HepG2 (cell line): ENCODE results near the gene RTL5. TPM values are rescaled to one million over a fixed set of nuclear protein-coding genes. Genes with fewer than 3 reads are reported as not detected.

Experiments
- ATAC-seq: fragments of 200-7000 bp; cut with Tn5 transposase; 3 replicates; pipeline ENCODE4 v1.9.1; 2020; ENCODE audit warnings: mild to moderate bottlenecking, moderate library complexity
- BruUV-seq: library from RNA; stranded (reverse); fragments of 400-500 nt; replicated peaks from 2 replicates; lab custom pipeline; 2021; lab: Mats Ljungman, UMichigan
- CTCF ChIA-PET: fragments of 300-600 bp; formaldehyde crosslinking; extraction: SDS; loops from one replicate; lab custom pipeline; 2021; ENCODE audit warnings: low total read pairs, inconsistent platforms, low intra/inter-chr PET ratio; lab: Yijun Ruan, JAX
- POLR2A ChIA-PET: fragments of 350-600 bp; sonication (Branson Sonifier 250); formaldehyde crosslinking; loops from one replicate; lab custom pipeline; 2020; ENCODE audit warnings: antibody characterized with exemption, inconsistent platforms; lab: Yijun Ruan, JAX
- DNase-seq: peaks from one replicate; pipeline ENCODE4 v3.0.0-alpha.2; 2015; ENCODE audit warnings: low spot score
- FAIRE-seq: peaks from 3 replicates; lab custom pipeline; 2011; peaks lifted over from hg19 to GRCh38; lab: Jason Lieb, UNC
- H2AFZ ChIP-seq: one replicate; pipeline ENCODE4 v1.6.1; 2011; ENCODE audit warnings: low read length, inconsistent platforms
- H3K27ac ChIP-seq: fragments of 300-600 bp; 3 replicates; pipeline ENCODE4 v1.8.0; 2011; ENCODE audit warnings: mixed run types, mild to moderate bottlenecking, mixed read lengths, low read length, inconsistent platforms; ENCODE audit not compliant: insufficient read depth; ENCODE audit errors: extremely low read length
- H3K27me3 ChIP-seq, 2 experiments: fragments of 200-600 bp in 1 of 2; 2 replicates in 1 of 2; 3 replicates in 1 of 2; pipeline versions ENCODE4 v1.6.0 to v1.8.0; 2011; ENCODE audit warnings: low read length in 2 of 2, mild to moderate bottlenecking in 2 of 2, moderate library complexity in 2 of 2, inconsistent platforms in 1 of 2; ENCODE audit not compliant: insufficient read depth in 2 of 2, control insufficient read depth in 1 of 2
- H3K36me3 ChIP-seq, 2 experiments: fragments of 200-600 bp in 1 of 2; replicated peaks in 1 of 2; 2 replicates in 1 of 2; 3 replicates in 1 of 2; pipeline versions ENCODE4 v1.5.1 to v1.8.0; 2011; ENCODE audit warnings: low read length in 2 of 2, inconsistent platforms in 1 of 2; ENCODE audit not compliant: insufficient read depth in 2 of 2, control insufficient read depth in 1 of 2
- H3K4me1 ChIP-seq: 2 replicates; pipeline ENCODE4 v1.5.1; 2012; ENCODE audit warnings: low read length, inconsistent platforms; ENCODE audit not compliant: insufficient read depth
- H3K4me2 ChIP-seq: 2 replicates; pipeline ENCODE4 v1.6.0; 2011; ENCODE audit warnings: low read depth, low read length, inconsistent platforms
- H3K4me3 ChIP-seq, 3 experiments: fragments of 200-600 bp in 1 of 3; sonication (generic), shearing (Covaris generic) in 1 of 3; replicated peaks in 1 of 3; 2 replicates each; pipeline ENCODE4 v1.5.1; 2011 to 2016; ENCODE audit warnings: low read length in 3 of 3, inconsistent platforms in 2 of 3, low read depth in 2 of 3, mild to moderate bottlenecking in 2 of 3, control low read depth in 1 of 3, mixed read lengths in 1 of 3; ENCODE audit not compliant: insufficient read depth in 1 of 3
- H3K79me2 ChIP-seq: one replicate; pipeline ENCODE4 v1.6.1; 2011; ENCODE audit warnings: low read length, inconsistent platforms; ENCODE audit not compliant: insufficient read depth
- H3K9ac ChIP-seq: 2 replicates; pipeline ENCODE4 v1.6.0; 2011; ENCODE audit warnings: mild to moderate bottlenecking, low read depth, low read length, inconsistent platforms; ENCODE audit not compliant: insufficient read depth
- H3K9me3 ChIP-seq: 2 replicates; pipeline ENCODE4 v1.5.1; 2012; ENCODE audit warnings: mild to moderate bottlenecking, low read length
- H4K20me1 ChIP-seq: 2 replicates; pipeline ENCODE4 v1.6.0; 2011; ENCODE audit warnings: inconsistent platforms, mild to moderate bottlenecking, low read length, moderate library complexity; ENCODE audit not compliant: insufficient read depth
- GTF2F1 ChIP-seq: fragments of 150-350 bp; IDR thresholded peaks from 2 replicates; pipeline ENCODE4 v1.6.1; 2014; ENCODE audit warnings: low read length
- HES4 ChIP-seq: sonication (generic); formaldehyde crosslinking; IDR thresholded peaks from 2 replicates; pipeline ENCODE4 v1.9.0; 2021; ENCODE audit warnings: mild to moderate bottlenecking, missing genetic modification reagents, borderline replicate concordance
- HINFP ChIP-seq: sonication (generic); formaldehyde crosslinking; IDR thresholded peaks from 2 replicates; pipeline ENCODE4 v1.4.0; 2020; ENCODE audit warnings: low read depth, mild to moderate bottlenecking, missing genetic modification reagents
- HNRNPL ChIP-seq: fragments of 200-400 bp; formaldehyde crosslinking; IDR thresholded peaks from 2 replicates; pipeline ENCODE4 v1.6.1; 2017; ENCODE audit warnings: mild to moderate bottlenecking, low read depth, low read length
- HNRNPUL1 ChIP-seq: fragments of 200-400 bp; formaldehyde crosslinking; IDR thresholded peaks from 2 replicates; pipeline ENCODE4 v1.6.1; 2017; ENCODE audit warnings: low read depth, mild to moderate bottlenecking, low read length, moderate library complexity
- NFIC ChIP-seq: IDR thresholded peaks from 2 replicates; pipeline ENCODE4 v1.6.1; 2012; ENCODE audit warnings: mild to moderate bottlenecking, low read length, inconsistent platforms
- RCOR2 ChIP-seq: IDR thresholded peaks from 2 replicates; pipeline ENCODE4 v1.6.1; 2016; ENCODE audit warnings: missing biosample characterization, missing genetic modification reagents
- RELA ChIP-seq: sonication (generic); formaldehyde crosslinking; IDR thresholded peaks from 2 replicates; pipeline ENCODE4 v1.4.0; 2020; ENCODE audit warnings: missing genetic modification reagents
- U2AF1 ChIP-seq: fragments of 200-400 bp; formaldehyde crosslinking; optimal IDR thresholded peaks from 2 replicates; pipeline ENCODE3; 2017; ENCODE audit warnings: mild to moderate bottlenecking, low read depth, low read length
- ZNF142 ChIP-seq: sonication (generic); formaldehyde crosslinking; IDR thresholded peaks from 2 replicates; pipeline ENCODE4 v1.4.0; 2020; ENCODE audit warnings: missing genetic modification reagents
- ZNF292 ChIP-seq: sonication (generic); formaldehyde crosslinking; IDR thresholded peaks from 2 replicates; pipeline ENCODE4 v1.8.1; 2022; ENCODE audit warnings: mild to moderate bottlenecking, low read depth, missing genetic modification reagents, borderline replicate concordance
- ZNF30 ChIP-seq: sonication (generic); formaldehyde crosslinking; IDR thresholded peaks from 2 replicates; pipeline ENCODE4 v1.5.0; 2020; ENCODE audit warnings: mild to moderate bottlenecking, missing genetic modification reagents
- WGBS: methylation state at CpG from one replicate; pipeline ENCODE4 v1.1.6; 2017; ENCODE audit warnings: low lambda C conversion rate; 5-methylcytosine and 5-hydroxymethylcytosine counted together
- in situ Hi-C: cut with HindIII; loops from 2 replicates; pipeline ENCODE4 v1.10.0; 2017; ENCODE audit warnings: low pct_unique_long_range_greater_than_20kb; ENCODE audit not compliant: extremely low pct_ligation_motif_present
- intact Hi-C: fragments of 100-400 bp; cut with micrococcal nuclease; formaldehyde crosslinking; loops from one replicate; pipeline ENCODE4 v1.10.0; 2022; ENCODE audit not compliant: unreplicated experiment
- polyA plus RNA-seq, 8 experiments: library from polyadenylated mRNA; depleted of rRNA in 3 of 8; stranded (reverse) in 7 of 8; unstranded in 1 of 8; fragments of >200 nt; fragmentation: Illumina TruSeq in 4 of 8; extraction: Trizol in 4 of 8; gene quantifications; 2 replicates each; pipeline versions ENCODE4 v1.2.1 to v1.2.3, GENCODE V29; 2011 to 2016; ENCODE audit warnings: low read depth in 4 of 8, missing spikeins in 1 of 8, mixed read lengths in 1 of 8; ENCODE audit not compliant: insufficient read depth in 1 of 8
- total RNA-seq, 5 experiments: library from RNA; depleted of rRNA; stranded (reverse); fragments of >200 nt; fragmentation: Illumina TruSeq; extraction: Trizol; gene quantifications; 2 replicates each; pipeline ENCODE4 v1.2.3, GENCODE V29; 2016; ENCODE audit warnings: low read depth in 1 of 5

Gene RTL5
- total and polyA plus RNA-seq, 2 of the 13 experiments (the other 11 are each of a cell fraction or from before 2014, with no cell fraction given) = not detected

- BruUV-seq = no TSS peak
- no peaks in the 10 kb centered on the region for H3K79me2 ChIP-seq
- H3K36me3 ChIP-seq = no peaks in the 10 kb centered on the region
- H3K9me3 ChIP-seq = no peaks in the 10 kb centered on the region
- 88% methylated on average over 5 of the region's 10 CpGs for WGBS
- ATAC-seq = no peak
- H2AFZ ChIP-seq = no peak overlapping the region
- no peak overlapping the region for H3K4me3 ChIP-seq
- H4K20me1 ChIP-seq = no peaks in the 10 kb centered on the region
- no peak for FAIRE-seq
- intact Hi-C loops (no loop called here), in situ Hi-C loops (no loop called here)
- POLR2A ChIA-PET = no interaction called here
- H3K27ac ChIP-seq = no peak overlapping the region
- H3K27me3 ChIP-seq = no peaks in the 10 kb centered on the region
- CTCF ChIA-PET = no interaction called here
- no peak for TF ChIP-seq ZNF292 (CRISPR knock-in tag)
- no peak for TF ChIP-seq HINFP (CRISPR knock-in tag)
- TF ChIP-seq ZNF30 (CRISPR knock-in tag) = no peak
- TF ChIP-seq HNRNPUL1 = no peak
- no peak for TF ChIP-seq NFIC
- TF ChIP-seq HES4 (CRISPR knock-in tag) = no peak
- TF ChIP-seq, all 625 proteins: peak for 0
- Histone ChIP-seq H3K4me1 (no peaks in the 10 kb centered on the region), H3K9ac (no peak overlapping the region), H3K4me2 (no peak overlapping the region)
- DNase-seq = no peak
Observed at GRCh38 chrX:72108666-72109065, 23.0 kb downstream of the RTL5 start.

- no peaks in the 10 kb centered on the region for H4K20me1 ChIP-seq
- POLR2A ChIA-PET = no interaction called here
- intact Hi-C loops (no loop called here), in situ Hi-C loops (no loop called here)
- BruUV-seq = no TSS peak
- no peak overlapping the region for H3K4me2 ChIP-seq
- H3K27ac ChIP-seq = no peak overlapping the region
- DNase-seq (no peak), ATAC-seq (no peak), FAIRE-seq (no peak)
- H3K79me2 ChIP-seq = no peaks in the 10 kb centered on the region
- no peak overlapping the region for H3K4me3 ChIP-seq
- H3K27me3 ChIP-seq = no peaks in the 10 kb centered on the region
- no peaks in the 10 kb centered on the region for H3K36me3 ChIP-seq
- WGBS = 49% methylated on average over 10 of the region's 12 CpGs
- H3K9me3 ChIP-seq = no peaks in the 10 kb centered on the region
- no peak overlapping the region for H3K9ac ChIP-seq
- no peak overlapping the region for H2AFZ ChIP-seq
- CTCF ChIA-PET = no interaction called here
- no peaks in the 10 kb centered on the region for H3K4me1 ChIP-seq
- no peak for TF ChIP-seq GTF2F1
- no peak for TF ChIP-seq U2AF1
- TF ChIP-seq RELA (CRISPR knock-in tag) = no peak
- no peak for TF ChIP-seq RCOR2 (CRISPR knock-in tag)
- TF ChIP-seq ZNF142 (CRISPR knock-in tag) = no peak
- TF ChIP-seq HNRNPL = no peak
Observed at GRCh38 chrX:72107841-72108595, 23.7 kb downstream of the RTL5 start.
